SK-N-SH treated with all-trans-retinoic acid at 6 μM for 48 hours (cell line): ENCODE data around the gene FCGR3A.
"Not testable (repeated sequence)": the region's sequence is repeated elsewhere in the genome, so short reads cannot be mapped to it uniquely, and the experiment has no call there.

Experiments
- ZFP30 ChIP-seq: fragments of 450-650 bp; formaldehyde crosslinking; IDR thresholded peaks from 2 replicates; pipeline ENCODE4 v1.5.0; 2022; ENCODE audit warnings: mild to moderate bottlenecking, moderate library complexity
- ZNF565 ChIP-seq: fragments of 450-650 bp; formaldehyde crosslinking; conservative IDR thresholded peaks from 2 replicates; pipeline ENCODE4 v1.5.0; 2020; ENCODE audit warnings: low read depth, mild to moderate bottlenecking, moderate library complexity
- TF ChIP-seq, protein P1 (sequence below): fragments of 250-450 bp; sonication (Bioruptor Pico); IDR thresholded peaks from 2 replicates; pipeline ENCODE4 v1.8.0; 2021; ENCODE audit warnings: low read depth, mild to moderate bottlenecking, moderate library complexity, borderline replicate concordance

DNA sequence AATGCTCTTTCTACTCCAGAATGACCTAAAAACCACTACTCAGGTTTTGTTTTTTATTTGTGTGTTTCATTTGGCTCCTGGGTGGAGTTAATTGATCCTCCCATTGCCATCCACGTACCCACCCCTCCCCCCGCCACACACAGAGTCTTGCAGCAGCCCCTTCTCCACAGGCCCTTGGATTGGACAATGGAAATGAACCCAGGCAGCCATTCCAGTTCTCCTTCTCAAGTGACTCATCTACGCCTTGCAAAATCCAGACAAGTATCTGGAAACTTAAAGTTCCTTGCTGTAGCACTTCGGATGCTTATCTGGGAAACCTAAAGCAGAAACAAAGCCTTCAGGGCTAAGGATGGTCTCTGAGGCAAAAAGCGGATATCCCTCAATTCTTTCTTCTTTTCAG, 1.3 kb upstream of the FCGR3A start:
- TF ChIP-seq ZFP30 (CRISPR knock-in tag); ZNF565: not testable (repeated sequence)
- TF ChIP-seq, protein P1, sequence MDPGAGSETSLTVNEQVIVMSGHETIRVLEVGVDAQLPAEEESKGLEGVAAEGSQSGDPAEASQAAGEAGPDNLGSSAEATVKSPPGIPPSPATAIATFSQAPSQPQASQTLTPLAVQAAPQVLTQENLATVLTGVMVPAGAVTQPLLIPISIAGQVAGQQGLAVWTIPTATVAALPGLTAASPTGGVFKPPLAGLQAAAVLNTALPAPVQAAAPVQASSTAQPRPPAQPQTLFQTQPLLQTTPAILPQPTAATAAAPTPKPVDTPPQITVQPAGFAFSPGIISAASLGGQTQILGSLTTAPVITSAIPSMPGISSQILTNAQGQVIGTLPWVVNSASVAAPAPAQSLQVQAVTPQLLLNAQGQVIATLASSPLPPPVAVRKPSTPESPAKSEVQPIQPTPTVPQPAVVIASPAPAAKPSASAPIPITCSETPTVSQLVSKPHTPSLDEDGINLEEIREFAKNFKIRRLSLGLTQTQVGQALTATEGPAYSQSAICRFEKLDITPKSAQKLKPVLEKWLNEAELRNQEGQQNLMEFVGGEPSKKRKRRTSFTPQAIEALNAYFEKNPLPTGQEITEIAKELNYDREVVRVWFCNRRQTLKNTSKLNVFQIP (CRISPR knock-in tag), result not testable (repeated sequence)
